Measurements from ENCODE around the gene MT3.

Gene MT3

DNA sequence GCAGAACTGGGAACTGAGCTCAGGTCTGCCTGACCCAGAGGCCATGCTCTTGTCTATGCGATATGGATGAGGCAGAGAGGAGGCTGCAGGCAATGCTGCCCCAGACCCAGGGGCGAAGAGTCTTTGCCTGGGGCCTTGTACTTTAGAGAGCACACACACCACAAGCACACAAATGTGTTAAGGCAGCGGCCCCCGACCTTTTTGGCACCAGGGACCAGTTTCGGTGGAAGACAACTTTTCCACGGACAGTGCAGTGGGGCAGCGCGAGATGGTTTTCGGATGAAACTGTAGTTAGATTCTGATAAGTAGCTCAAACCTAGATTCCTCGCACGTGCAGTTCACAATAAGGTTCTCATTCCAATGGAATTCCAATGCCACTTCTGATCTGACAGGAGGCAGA lies 17.8 kb upstream of the MT3 start:
- Histone ChIP-seq H2BK15ac (ENCODE audit: low read length) (no peak overlapping the region), H4K8ac (ENCODE audit: low read depth, low read length) (no peak overlapping the region), H3K4me3 (ENCODE audit: low read length in 2 of 2) (no peak overlapping the region), H3K9ac (ENCODE audit: low read depth, low read length, poor library complexity) (no peak overlapping the region), H3K27me3 (ENCODE audit: control insufficient read depth in 3 of 3, insufficient read depth in 3 of 3, low read depth in 1 of 3, low read length in 3 of 3) (peaks cover 0 to 18% (median 0%) of the 10 kb centered on the region in 3 experiments), H3K4me1 (ENCODE audit: control insufficient read depth in 2 of 2, insufficient read depth in 1 of 2, low read depth in 1 of 2, low read length in 2 of 2) (no peaks in the 10 kb centered on the region), H3K79me1 (ENCODE audit: low read depth, low read length) (no peaks in the 10 kb centered on the region), H4K91ac (ENCODE audit: low read depth, low read length, poor library complexity) (no peak overlapping the region), H2AFZ (ENCODE audit: low read length) (peak overlapping the region; percentile 15), H2AK5ac (ENCODE audit: low read depth, low read length) (no peak overlapping the region), H3K18ac (ENCODE audit: low read length) (no peak overlapping the region), H3K4ac (ENCODE audit: low read length) (no peak overlapping the region), H2BK120ac (ENCODE audit: low read depth, low read length) (no peak overlapping the region), H2BK12ac (ENCODE audit: low read length) (no peak overlapping the region), H3K9me3 (replicated peaks in 1 of 2; ENCODE audit: control insufficient read depth in 2 of 2, insufficient read depth in 1 of 2, low read depth in 1 of 2, low read length in 2 of 2) (peaks cover 0 to 7% of the 10 kb centered on the region in 2 donors), H3K4me2 (ENCODE audit: insufficient read depth, low read length, poor library complexity, severe bottlenecking) (no peak overlapping the region), H3K23ac (ENCODE audit: low read depth, low read length, poor library complexity) (no peak overlapping the region), H2BK5ac (ENCODE audit: low read length) (no peak overlapping the region), H3K36me3 (replicated peaks in 1 of 2; ENCODE audit: control insufficient read depth in 2 of 2, insufficient read depth in 2 of 2, low read length in 2 of 2) (no peaks in the 10 kb centered on the region), H3K14ac (ENCODE audit: low read length) (no peak overlapping the region), H3K27ac (replicated peaks; ENCODE audit: low read length) (no peak overlapping the region)
- no CpG with 5 or more reads among the region's 11 CpGs for WGBS, 2 donors (ENCODE audit: extremely low coverage in 2 of 2, insufficient read length in 2 of 2, insufficient replicate concordance in 1 of 2)
- DNase-seq (ENCODE audit: low spot score): no peak

DNA sequence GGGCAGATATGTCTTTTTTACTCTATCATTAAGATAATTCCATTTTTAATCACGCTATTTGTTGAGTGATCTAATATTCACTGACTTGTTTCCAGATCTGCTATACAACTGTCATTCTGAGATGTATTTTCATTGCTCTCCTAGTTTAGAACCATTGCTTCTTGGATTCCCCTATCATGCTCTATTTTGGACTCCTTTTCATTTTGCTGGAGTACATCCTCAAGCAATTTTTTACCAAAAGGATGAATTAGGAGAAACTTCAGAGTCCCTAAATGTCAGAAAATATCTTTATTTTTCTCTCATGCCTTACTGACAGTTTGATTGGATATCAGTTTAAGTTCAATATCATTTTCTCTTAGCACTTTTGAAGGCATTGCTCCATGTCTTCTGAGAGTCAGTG lies 14.7 kb upstream of the MT3 start:
- H3K23ac ChIP-seq (ENCODE audit: low read depth, low read length, poor library complexity): no peak overlapping the region
- no peak overlapping the region for H4K8ac ChIP-seq (ENCODE audit: low read depth, low read length)
- no peak overlapping the region for H2AFZ ChIP-seq (ENCODE audit: low read length)
- DNase-seq (ENCODE audit: low spot score): no peak
- H4K91ac ChIP-seq (ENCODE audit: low read depth, low read length, poor library complexity): no peak overlapping the region
- H3K14ac ChIP-seq (ENCODE audit: low read length): no peak overlapping the region
- H3K27me3 ChIP-seq (ENCODE audit: control insufficient read depth in 3 of 3, insufficient read depth in 3 of 3, low read depth in 1 of 3, low read length in 3 of 3): peaks cover 0 to 14% (median 0%) of the 10 kb centered on the region in 3 experiments
- H3K9ac ChIP-seq (ENCODE audit: low read depth, low read length, poor library complexity): no peak overlapping the region
- H3K4me3 ChIP-seq (ENCODE audit: low read length in 2 of 2): no peak overlapping the region
- no CpG with 5 or more reads among the region's 1 CpG for WGBS, 2 donors (ENCODE audit: extremely low coverage in 2 of 2, insufficient read length in 2 of 2, insufficient replicate concordance in 1 of 2)
- H3K79me1 ChIP-seq (ENCODE audit: low read depth, low read length): peaks cover 2% of the 10 kb centered on the region
- no peak overlapping the region for H2AK5ac ChIP-seq (ENCODE audit: low read depth, low read length)
- no peaks in the 10 kb centered on the region for H3K4me1 ChIP-seq (ENCODE audit: control insufficient read depth in 2 of 2, insufficient read depth in 1 of 2, low read depth in 1 of 2, low read length in 2 of 2)
- H2BK5ac ChIP-seq (ENCODE audit: low read length): no peak overlapping the region
- H2BK12ac ChIP-seq (ENCODE audit: low read length): no peak overlapping the region
- no peaks in the 10 kb centered on the region for H3K36me3 ChIP-seq (replicated peaks in 1 of 2; ENCODE audit: control insufficient read depth in 2 of 2, insufficient read depth in 2 of 2, low read length in 2 of 2)
- no peak overlapping the region for H3K27ac ChIP-seq (replicated peaks; ENCODE audit: low read length)
- H2BK120ac ChIP-seq (ENCODE audit: low read depth, low read length): no peak overlapping the region
- no peak overlapping the region for H2BK15ac ChIP-seq (ENCODE audit: low read length)
- H3K4ac ChIP-seq (ENCODE audit: low read length): no peak overlapping the region
- H3K18ac ChIP-seq (ENCODE audit: low read length): no peak overlapping the region
- H3K9me3 ChIP-seq (replicated peaks in 1 of 2; ENCODE audit: control insufficient read depth in 2 of 2, insufficient read depth in 1 of 2, low read depth in 1 of 2, low read length in 2 of 2): peaks cover 0 to 7% of the 10 kb centered on the region in 2 donors
- no peak overlapping the region for H3K4me2 ChIP-seq (ENCODE audit: insufficient read depth, low read length, poor library complexity, severe bottlenecking)

DNA sequence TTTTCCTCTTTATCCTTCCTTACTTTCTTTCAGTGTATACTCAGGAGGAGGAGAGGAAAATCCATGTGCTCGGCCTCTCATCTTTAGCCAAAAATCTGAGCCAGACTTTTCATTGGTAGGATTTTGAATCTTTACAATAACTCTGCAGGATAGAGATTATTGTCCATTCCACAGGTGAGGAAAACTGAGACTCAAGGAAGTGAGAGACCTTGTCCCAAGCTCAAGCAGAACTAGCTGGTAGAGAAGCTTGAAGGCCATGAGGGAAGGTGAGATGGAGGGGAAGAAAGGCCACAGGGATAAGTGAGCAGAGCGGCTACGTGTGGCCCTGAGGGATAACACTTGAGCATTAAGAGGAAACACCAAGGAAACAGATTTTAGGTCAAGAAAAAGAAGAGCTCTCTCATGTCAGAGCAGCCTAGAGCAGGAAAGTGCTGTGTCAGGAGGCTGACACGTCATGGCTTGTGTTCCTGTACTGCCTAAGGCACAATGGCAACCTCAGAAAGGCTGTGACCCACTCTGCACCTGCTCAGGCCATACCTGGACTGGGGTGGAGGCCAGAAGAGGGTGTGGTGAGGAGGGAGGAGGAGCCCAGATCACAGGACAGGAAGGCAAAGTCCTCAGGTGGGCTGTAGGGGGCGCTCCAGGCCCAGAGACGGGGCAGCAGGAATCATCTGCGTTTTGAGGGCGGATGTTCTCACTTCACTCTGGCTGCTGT lies 12.6 kb upstream of the MT3 start:
- H3K4ac ChIP-seq (ENCODE audit: low read length): no peak overlapping the region
- no peak overlapping the region for H2AK5ac ChIP-seq (ENCODE audit: low read depth, low read length)
- no peak overlapping the region for H2BK5ac ChIP-seq (ENCODE audit: low read length)
- no peak overlapping the region for H3K18ac ChIP-seq (ENCODE audit: low read length)
- peak; percentile 24 for DNase-seq (ENCODE audit: low spot score)
- no peak overlapping the region for H2BK12ac ChIP-seq (ENCODE audit: low read length)
- no peak overlapping the region for H3K9ac ChIP-seq (ENCODE audit: low read depth, low read length, poor library complexity)
- H3K23ac ChIP-seq (ENCODE audit: low read depth, low read length, poor library complexity): peak overlapping the region; percentile 29
- no peak overlapping the region for H2BK120ac ChIP-seq (ENCODE audit: low read depth, low read length)
- H3K36me3 ChIP-seq (replicated peaks in 1 of 2; ENCODE audit: control insufficient read depth in 2 of 2, insufficient read depth in 2 of 2, low read length in 2 of 2): no peaks in the 10 kb centered on the region
- no peak overlapping the region for H2AFZ ChIP-seq (ENCODE audit: low read length)
- H3K27me3 ChIP-seq (ENCODE audit: control insufficient read depth in 3 of 3, insufficient read depth in 3 of 3, low read depth in 1 of 3, low read length in 3 of 3): peaks cover 0 to 6% (median 0%) of the 10 kb centered on the region in 3 experiments
- no peak overlapping the region for H3K14ac ChIP-seq (ENCODE audit: low read length)
- H3K4me3 ChIP-seq (ENCODE audit: low read length in 2 of 2): no peak overlapping the region
- H4K8ac ChIP-seq (ENCODE audit: low read depth, low read length): no peak overlapping the region
- H3K9me3 ChIP-seq (replicated peaks in 1 of 2; ENCODE audit: control insufficient read depth in 2 of 2, insufficient read depth in 1 of 2, low read depth in 1 of 2, low read length in 2 of 2): peaks cover 0 to 7% of the 10 kb centered on the region in 2 donors
- no CpG with 5 or more reads among the region's 8 CpGs for WGBS, 2 donors (ENCODE audit: extremely low coverage in 2 of 2, insufficient read length in 2 of 2, insufficient replicate concordance in 1 of 2)
- no peak overlapping the region for H3K4me2 ChIP-seq (ENCODE audit: insufficient read depth, low read length, poor library complexity, severe bottlenecking)
- no peaks in the 10 kb centered on the region for H3K4me1 ChIP-seq (ENCODE audit: control insufficient read depth in 2 of 2, insufficient read depth in 1 of 2, low read depth in 1 of 2, low read length in 2 of 2)
- H3K27ac ChIP-seq (replicated peaks; ENCODE audit: low read length): no peak overlapping the region
- H2BK15ac ChIP-seq (ENCODE audit: low read length): no peak overlapping the region
- H3K79me1 ChIP-seq (ENCODE audit: low read depth, low read length): peaks cover 2% of the 10 kb centered on the region
- no peak overlapping the region for H4K91ac ChIP-seq (ENCODE audit: low read depth, low read length, poor library complexity)

DNA sequence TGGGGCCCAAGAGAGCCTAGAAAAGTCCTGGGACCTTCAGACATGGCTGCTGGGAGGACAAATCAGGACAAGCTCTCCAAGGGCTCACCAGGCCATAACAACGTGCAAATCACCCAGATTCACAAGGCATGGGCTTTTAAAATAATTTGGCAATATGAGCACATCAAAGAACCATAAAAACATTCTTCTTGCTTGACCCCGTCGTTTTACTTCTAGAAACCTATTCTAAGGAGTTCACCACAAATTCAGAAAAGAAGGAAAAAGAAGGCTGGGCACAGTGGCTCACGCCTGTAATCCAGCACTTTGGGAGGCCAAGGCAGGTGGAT lies 12.1 kb upstream of the MT3 start:
- H2BK5ac ChIP-seq (ENCODE audit: low read length): no peak overlapping the region
- H3K4me3 ChIP-seq (ENCODE audit: low read length in 2 of 2): no peak overlapping the region
- H2BK12ac ChIP-seq (ENCODE audit: low read length): no peak overlapping the region
- no peak overlapping the region for H2AK5ac ChIP-seq (ENCODE audit: low read depth, low read length)
- no peak overlapping the region for H3K18ac ChIP-seq (ENCODE audit: low read length)
- no peak overlapping the region for H3K27ac ChIP-seq (replicated peaks; ENCODE audit: low read length)
- H2BK120ac ChIP-seq (ENCODE audit: low read depth, low read length): no peak overlapping the region
- no peak overlapping the region for H3K4me2 ChIP-seq (ENCODE audit: insufficient read depth, low read length, poor library complexity, severe bottlenecking)
- H3K79me1 ChIP-seq (ENCODE audit: low read depth, low read length): peaks cover 2% of the 10 kb centered on the region
- H4K91ac ChIP-seq (ENCODE audit: low read depth, low read length, poor library complexity): no peak overlapping the region
- no peak overlapping the region for H3K4ac ChIP-seq (ENCODE audit: low read length)
- no peak overlapping the region for H2AFZ ChIP-seq (ENCODE audit: low read length)
- no peak overlapping the region for H3K14ac ChIP-seq (ENCODE audit: low read length)
- DNase-seq (ENCODE audit: low spot score): no peak
- no peak overlapping the region for H2BK15ac ChIP-seq (ENCODE audit: low read length)
- no peak overlapping the region for H4K8ac ChIP-seq (ENCODE audit: low read depth, low read length)
- no peaks in the 10 kb centered on the region for H3K4me1 ChIP-seq (ENCODE audit: control insufficient read depth in 2 of 2, insufficient read depth in 1 of 2, low read depth in 1 of 2, low read length in 2 of 2)
- peaks cover 0 to 7% of the 10 kb centered on the region in 2 donors for H3K9me3 ChIP-seq (replicated peaks in 1 of 2; ENCODE audit: control insufficient read depth in 2 of 2, insufficient read depth in 1 of 2, low read depth in 1 of 2, low read length in 2 of 2)
- H3K27me3 ChIP-seq (ENCODE audit: control insufficient read depth in 3 of 3, insufficient read depth in 3 of 3, low read depth in 1 of 3, low read length in 3 of 3): peaks cover 0 to 6% (median 0%) of the 10 kb centered on the region in 3 experiments
- H3K36me3 ChIP-seq (replicated peaks in 1 of 2; ENCODE audit: control insufficient read depth in 2 of 2, insufficient read depth in 2 of 2, low read length in 2 of 2): no peaks in the 10 kb centered on the region
- WGBS, 2 donors (ENCODE audit: extremely low coverage in 2 of 2, insufficient read length in 2 of 2, insufficient replicate concordance in 1 of 2): no CpG with 5 or more reads among the region's 4 CpGs
- no peak overlapping the region for H3K9ac ChIP-seq (ENCODE audit: low read depth, low read length, poor library complexity)
- peak overlapping the region; percentile 29 for H3K23ac ChIP-seq (ENCODE audit: low read depth, low read length, poor library complexity)

Data from neuronal stem cell (in vitro differentiated cells).